ENCODE data around the gene ZNF593. TPM values are rescaled to one million over a fixed set of nuclear protein-coding genes. Genes with fewer than 3 reads are reported as not detected.
A peak's percentile ranks its signal among the peaks of the same experiment; 100 is the strongest.

The ZNF593 gene
- total RNA-seq, 1 donor from 2014 or later = 84.0 TPM

GRCh38 chr1:26189331-26189730 is 19.6 kb downstream of the ZNF593 start:
- Mint-ChIP-seq H3K4me1 (peaks cover 24% of the 10 kb centered on the region), H3K4me3 (no peak overlapping the region), H3K27ac (no peak overlapping the region), H3K9me3 (peaks cover 4% of the 10 kb centered on the region), H3K27me3 (no peaks in the 10 kb centered on the region), H3K36me3 (ENCODE audit: low read depth) (no peaks in the 10 kb centered on the region)
- intact Hi-C loops (cut with micrococcal nuclease) = no loop called here
- DNase-seq = no peak

DNA sequence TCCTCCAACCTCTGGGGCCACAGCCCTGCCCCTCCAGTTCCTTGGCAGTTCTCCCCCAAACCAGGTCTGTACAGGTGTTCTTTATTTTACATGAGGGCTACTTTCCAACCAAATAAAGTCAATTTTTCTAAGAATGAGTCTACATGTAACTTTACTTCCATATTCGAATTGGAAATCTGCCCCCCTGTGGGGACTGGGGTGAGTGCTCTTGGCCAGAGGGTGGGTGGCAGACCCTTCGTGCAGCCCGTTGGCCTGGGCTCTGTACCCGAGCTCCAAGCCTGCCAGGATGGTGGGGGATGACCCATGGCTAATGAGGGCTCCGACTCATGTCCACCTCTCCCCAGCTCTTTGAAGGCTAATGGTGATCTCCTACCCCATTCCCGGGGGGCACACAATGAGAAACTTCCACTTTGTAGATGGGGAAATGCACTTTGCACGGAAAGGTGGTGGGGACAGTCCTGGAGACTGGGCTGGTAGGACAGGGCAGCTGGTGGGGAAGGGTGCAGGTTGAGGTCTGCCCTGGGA is 20.1 kb downstream of the ZNF593 start:
- DNase-seq = no peak
- no peaks in the 10 kb centered on the region for H3K27me3 Mint-ChIP-seq
- H3K4me3 Mint-ChIP-seq = no peak overlapping the region
- peaks cover 4% of the 10 kb centered on the region for H3K9me3 Mint-ChIP-seq
- peaks cover 24% of the 10 kb centered on the region for H3K4me1 Mint-ChIP-seq
- intact Hi-C loops (cut with micrococcal nuclease) = no loop called here
- H3K27ac Mint-ChIP-seq = no peak overlapping the region
- no peaks in the 10 kb centered on the region for H3K36me3 Mint-ChIP-seq (ENCODE audit: low read depth)

- Mint-ChIP-seq H3K27ac (no peak within 1 kb of the TSS), H3K36me3 (ENCODE audit: low read depth) (no peaks in the 10 kb centered on the region), H3K27me3 (peaks cover 2% of the 10 kb centered on the region), H3K4me1 (peaks cover 24% of the 10 kb centered on the region), H3K9me3 (peaks cover 4% of the 10 kb centered on the region), H3K4me3 (peak within 1 kb of the TSS; percentile 47)
- intact Hi-C loops (cut with micrococcal nuclease) = no loop called here
- DNase-seq = peak; percentile 57
Measured at GRCh38 chr1:26190373-26190987, 20.8 kb downstream of the ZNF593 start, which contains the start of gene CATSPER4. Gene CATSPER4, plus strand, starts transcription at chr1:26190602. Its CDS starts 26 bp downstream, at chr1:26190628.

DNA sequence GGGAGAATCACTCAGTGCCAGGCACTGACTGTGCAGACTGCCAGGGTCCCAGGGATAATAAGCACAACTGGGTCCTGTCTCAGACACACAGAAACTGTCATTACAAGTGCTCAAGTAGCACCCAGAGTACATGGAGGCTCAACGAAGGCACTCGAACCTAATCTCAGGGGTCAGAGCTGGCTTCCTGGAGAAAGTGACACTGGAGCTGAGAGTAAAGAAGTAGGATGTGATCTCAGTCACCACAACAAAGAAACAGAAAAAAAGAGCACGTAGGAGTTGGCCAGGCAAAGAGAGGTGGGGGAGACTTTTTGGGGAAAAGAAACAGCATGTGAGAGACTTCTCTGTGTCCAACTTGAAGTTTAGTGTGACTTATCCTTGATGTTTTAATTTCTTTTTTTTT is 22.0 kb downstream of the ZNF593 start:
- peak; percentile 82 for DNase-seq
- H3K27me3 Mint-ChIP-seq = peaks cover 4% of the 10 kb centered on the region
- H3K36me3 Mint-ChIP-seq (ENCODE audit: low read depth) = no peaks in the 10 kb centered on the region
- peak overlapping the region; percentile 47 for H3K4me3 Mint-ChIP-seq
- peak overlapping the region; percentile 71 for H3K27ac Mint-ChIP-seq
- intact Hi-C loops (cut with micrococcal nuclease) = no loop called here
- peaks cover 24% of the 10 kb centered on the region for H3K4me1 Mint-ChIP-seq
- peaks cover 4% of the 10 kb centered on the region for H3K9me3 Mint-ChIP-seq

GRCh38 chr1:26195805-26196204 is 26.1 kb downstream of the ZNF593 start:
- intact Hi-C loops (cut with micrococcal nuclease) = no loop called here
- no peak for DNase-seq
- H3K4me3 Mint-ChIP-seq = no peak overlapping the region
- no peaks in the 10 kb centered on the region for H3K36me3 Mint-ChIP-seq (ENCODE audit: low read depth)
- H3K9me3 Mint-ChIP-seq = peaks cover 4% of the 10 kb centered on the region
- no peak overlapping the region for H3K27ac Mint-ChIP-seq
- H3K4me1 Mint-ChIP-seq = peaks cover 29% of the 10 kb centered on the region
- peaks cover 6% of the 10 kb centered on the region for H3K27me3 Mint-ChIP-seq

- Mint-ChIP-seq H3K27ac (no peak overlapping the region), H3K36me3 (ENCODE audit: low read depth) (no peaks in the 10 kb centered on the region), H3K27me3 (peaks cover 6% of the 10 kb centered on the region), H3K9me3 (no peaks in the 10 kb centered on the region), H3K4me1 (peaks cover 33% of the 10 kb centered on the region), H3K4me3 (no peak overlapping the region)
- intact Hi-C loops (cut with micrococcal nuclease) = no loop called here
- no peak for DNase-seq
Measured at GRCh38 chr1:26197301-26197700, 27.6 kb downstream of the ZNF593 start.

DNA sequence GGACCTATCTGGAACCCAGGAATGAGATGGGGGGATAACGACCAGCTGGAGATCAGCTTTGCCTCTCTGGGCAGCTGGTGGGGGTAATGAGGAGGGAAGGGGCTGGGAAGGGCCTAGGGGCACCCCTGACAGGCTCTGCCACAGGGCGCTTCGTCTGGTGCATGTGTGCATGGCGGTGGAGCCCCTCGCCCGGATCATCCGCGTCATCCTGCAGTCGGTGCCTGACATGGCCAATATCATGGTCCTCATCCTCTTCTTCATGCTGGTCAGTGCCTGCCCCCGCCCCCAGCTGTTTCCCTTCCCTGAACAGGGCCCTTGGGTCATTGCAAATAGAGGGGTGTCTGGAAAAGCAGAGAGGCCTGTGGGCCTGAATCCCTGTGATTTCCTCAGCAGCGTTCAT is 28.1 kb downstream of the ZNF593 start:
- DNase-seq = no peak
- Mint-ChIP-seq H3K4me1 (peaks cover 35% of the 10 kb centered on the region), H3K27me3 (peaks cover 6% of the 10 kb centered on the region), H3K36me3 (ENCODE audit: low read depth) (no peaks in the 10 kb centered on the region), H3K4me3 (no peak overlapping the region), H3K27ac (no peak overlapping the region), H3K9me3 (no peaks in the 10 kb centered on the region)
- intact Hi-C loops (cut with micrococcal nuclease) = no loop called here

DNA sequence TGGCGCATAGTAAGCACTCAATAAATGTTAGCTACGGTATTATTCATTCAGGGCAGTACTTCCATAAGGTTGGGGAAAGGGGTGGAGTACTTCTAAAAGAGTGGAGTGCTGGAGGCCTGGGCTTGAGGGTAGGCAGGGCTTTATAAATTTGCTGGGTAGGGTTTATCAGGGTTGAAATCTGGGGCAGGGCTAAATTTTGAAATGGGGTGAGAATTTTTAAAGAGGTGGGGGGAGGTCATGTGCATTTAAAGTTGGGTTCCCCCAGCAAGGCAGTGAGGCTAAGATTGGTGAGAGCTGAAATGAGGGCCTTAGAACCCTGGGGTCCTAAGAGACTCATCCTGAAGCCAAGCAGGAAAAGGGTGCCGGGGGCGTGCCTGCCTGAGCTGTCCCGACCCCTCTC is 30.7 kb downstream of the ZNF593 start:
- no peak for DNase-seq
- Mint-ChIP-seq H3K27me3 (peaks cover 3% of the 10 kb centered on the region), H3K36me3 (ENCODE audit: low read depth) (no peaks in the 10 kb centered on the region), H3K27ac (no peak overlapping the region), H3K4me1 (peaks cover 30% of the 10 kb centered on the region), H3K9me3 (no peaks in the 10 kb centered on the region), H3K4me3 (no peak overlapping the region)
- intact Hi-C loops (cut with micrococcal nuclease) = no loop called here

DNA sequence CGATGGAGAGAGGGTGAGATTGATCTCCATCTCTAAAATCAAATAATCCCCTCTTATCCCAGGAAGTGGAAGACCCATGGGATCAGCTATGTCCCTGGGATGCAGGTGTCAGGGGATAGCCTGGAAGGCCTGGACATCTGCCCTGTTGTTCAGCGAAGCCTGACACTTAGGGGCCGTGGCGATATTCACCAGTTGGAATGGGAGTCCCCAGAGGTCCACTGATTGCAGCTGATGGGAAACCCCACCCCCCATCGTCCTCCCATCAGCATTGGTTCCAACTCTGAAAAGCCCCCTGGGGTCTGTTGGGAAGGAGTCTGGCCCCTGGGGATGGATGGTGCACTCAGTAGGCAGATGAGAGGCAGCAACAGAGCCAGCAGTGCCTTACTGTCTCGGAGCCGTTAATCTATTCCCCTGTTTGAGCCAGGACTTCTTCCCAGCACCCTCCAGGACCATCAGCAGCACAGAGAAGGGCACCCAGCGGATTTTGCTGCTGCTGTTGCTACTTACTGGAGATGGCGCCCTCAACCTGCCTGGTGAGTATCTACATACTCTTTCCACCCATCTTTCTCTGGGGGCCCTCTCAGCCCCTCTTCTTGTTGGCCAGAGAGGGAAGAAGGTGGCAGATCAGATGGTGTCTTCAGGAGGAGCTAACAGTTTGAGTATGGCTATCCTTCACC is 34.1 kb downstream of the ZNF593 start:
- H3K9me3 Mint-ChIP-seq = no peaks in the 10 kb centered on the region
- H3K4me3 Mint-ChIP-seq = no peak overlapping the region
- no peaks in the 10 kb centered on the region for H3K36me3 Mint-ChIP-seq (ENCODE audit: low read depth)
- no peak for DNase-seq
- intact Hi-C loops (cut with micrococcal nuclease) = no loop called here
- H3K27me3 Mint-ChIP-seq = no peaks in the 10 kb centered on the region
- H3K27ac Mint-ChIP-seq = no peak overlapping the region
- H3K4me1 Mint-ChIP-seq = peaks cover 30% of the 10 kb centered on the region

- Mint-ChIP-seq H3K27ac (no peak overlapping the region), H3K4me3 (no peak overlapping the region), H3K36me3 (ENCODE audit: low read depth) (no peaks in the 10 kb centered on the region), H3K4me1 (no peaks in the 10 kb centered on the region), H3K9me3 (no peaks in the 10 kb centered on the region), H3K27me3 (peaks cover 16% of the 10 kb centered on the region)
- intact Hi-C loops (cut with micrococcal nuclease) = no loop called here
- DNase-seq = no peak
Measured at GRCh38 chr1:26210147-26210870, 40.6 kb downstream of the ZNF593 start.

DNA sequence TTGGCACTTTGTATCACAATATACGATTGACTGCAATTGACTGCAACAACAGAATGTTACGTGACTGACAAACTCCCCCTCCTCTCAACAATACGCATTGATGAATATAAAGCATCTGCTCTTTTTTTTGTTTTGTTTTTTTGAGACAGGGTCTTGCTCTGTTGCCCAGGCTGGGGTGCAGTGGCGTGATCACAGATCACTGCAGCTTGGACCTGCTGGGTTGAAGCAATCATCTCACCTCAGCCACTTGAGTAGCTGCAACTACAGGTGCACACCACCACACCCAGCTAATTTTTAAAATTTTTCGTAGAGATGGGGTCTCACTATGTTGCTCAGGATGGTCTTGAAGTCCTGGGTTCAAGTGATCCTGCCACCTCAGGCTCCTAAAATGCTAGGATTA is 43.0 kb downstream of the ZNF593 start:
- no peaks in the 10 kb centered on the region for H3K9me3 Mint-ChIP-seq
- peaks cover 16% of the 10 kb centered on the region for H3K27me3 Mint-ChIP-seq
- no peak overlapping the region for H3K4me3 Mint-ChIP-seq
- no peaks in the 10 kb centered on the region for H3K36me3 Mint-ChIP-seq (ENCODE audit: low read depth)
- intact Hi-C loops (cut with micrococcal nuclease) = no loop called here
- DNase-seq = no peak
- no peaks in the 10 kb centered on the region for H3K4me1 Mint-ChIP-seq
- no peak overlapping the region for H3K27ac Mint-ChIP-seq

- no peaks in the 10 kb centered on the region for H3K9me3 Mint-ChIP-seq
- DNase-seq = no peak
- peaks cover 16% of the 10 kb centered on the region for H3K27me3 Mint-ChIP-seq
- no peak overlapping the region for H3K4me3 Mint-ChIP-seq
- H3K27ac Mint-ChIP-seq = no peak overlapping the region
- intact Hi-C loops (cut with micrococcal nuclease) = no loop called here
- no peaks in the 10 kb centered on the region for H3K4me1 Mint-ChIP-seq
- H3K36me3 Mint-ChIP-seq (ENCODE audit: low read depth) = no peaks in the 10 kb centered on the region
Measured at GRCh38 chr1:26213335-26213905, 43.7 kb downstream of the ZNF593 start.

DNA sequence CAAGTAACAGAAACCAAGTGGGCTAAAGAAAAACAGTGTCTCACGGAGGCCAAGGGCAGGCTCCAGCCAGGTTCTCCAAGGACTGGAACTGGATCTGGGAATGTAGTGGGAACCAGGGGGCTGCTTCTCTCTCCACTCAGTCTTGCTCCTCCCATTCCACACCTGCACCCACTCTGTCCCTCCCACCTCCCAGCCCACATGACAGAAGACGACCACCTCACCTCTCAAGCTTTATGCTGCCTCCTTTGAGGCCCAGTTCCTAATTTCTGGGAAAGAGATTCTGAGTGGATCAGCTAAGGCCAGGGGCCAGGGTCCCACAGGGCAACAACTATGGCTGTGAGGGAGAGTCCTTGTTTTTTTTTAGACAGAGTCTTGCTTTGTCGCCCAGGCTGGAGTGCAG is 45.5 kb downstream of the ZNF593 start:
- Mint-ChIP-seq H3K27me3 (peaks cover 12% of the 10 kb centered on the region), H3K27ac (no peak overlapping the region), H3K36me3 (ENCODE audit: low read depth) (no peaks in the 10 kb centered on the region), H3K4me1 (no peaks in the 10 kb centered on the region), H3K9me3 (no peaks in the 10 kb centered on the region), H3K4me3 (no peak overlapping the region)
- intact Hi-C loops (cut with micrococcal nuclease) = no loop called here
- DNase-seq = no peak

Measured in activated CD4-positive, alpha-beta T cell treated with anti-CD3 and anti-CD28 coated beads, Interleukin-2, amount 10 ng/mL, durations not matched to agents 24 days and 14 days (primary cell).